Epidermal melanocyte (primary cell): ENCODE results near the gene DAB2.

Experiments used
- DNase-seq: peaks from one replicate; pipeline ENCODE4 v3.0.0; 2011; ENCODE audit warnings: low spot score; ENCODE audit not compliant: insufficient read length

The DAB2 gene

DNA sequence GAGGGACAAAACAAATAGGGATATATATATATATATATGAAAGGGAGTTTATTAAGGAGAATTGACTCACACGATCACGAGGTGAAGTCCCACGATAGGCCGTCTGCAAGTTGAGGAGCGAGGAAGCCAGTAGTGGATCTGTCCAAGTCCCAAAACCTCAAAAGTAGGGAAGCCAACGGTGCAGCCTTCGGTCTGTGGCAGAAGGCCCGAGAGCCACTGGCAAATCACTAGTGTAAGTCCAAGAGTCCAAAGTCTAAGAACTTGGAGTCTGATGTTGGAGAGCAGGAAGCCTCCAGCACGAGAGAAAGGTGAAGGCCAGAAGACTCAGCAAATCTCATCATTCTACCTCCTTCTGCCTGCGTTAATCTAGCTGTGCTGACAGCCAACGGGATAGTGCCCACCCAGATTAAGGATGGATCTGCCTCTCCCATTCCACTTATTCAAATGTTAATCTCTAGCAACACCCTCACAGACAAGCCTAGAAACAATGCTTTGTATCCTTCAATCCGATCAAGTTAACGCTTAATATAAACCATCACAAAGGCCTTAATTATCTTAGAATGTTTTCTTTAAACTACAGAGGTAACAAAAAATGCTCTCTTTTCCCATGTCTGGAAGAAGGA, 23.8 kb upstream of the DAB2 start:
- DNase-seq = no peak

DNA sequence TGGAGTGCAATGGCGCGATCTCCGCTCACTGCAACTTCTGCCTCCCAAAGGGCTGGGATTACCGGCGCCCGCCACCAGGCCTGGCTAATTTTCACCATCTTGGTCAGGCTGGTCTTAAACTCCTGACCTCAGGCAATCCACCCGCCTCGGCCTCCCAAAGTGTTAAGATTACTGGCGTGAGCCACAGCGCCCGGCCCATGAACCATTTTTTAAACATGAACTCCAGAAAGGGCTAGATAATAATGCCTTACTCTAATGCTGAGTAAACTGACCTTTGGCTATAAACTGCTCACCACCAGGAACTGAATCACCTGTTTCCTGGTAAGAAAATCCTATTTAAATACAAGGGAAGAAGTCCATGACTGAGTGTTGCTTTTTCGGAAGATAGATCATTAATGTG, 23.2 kb upstream of the DAB2 start:
- DNase-seq = no peak

DNA sequence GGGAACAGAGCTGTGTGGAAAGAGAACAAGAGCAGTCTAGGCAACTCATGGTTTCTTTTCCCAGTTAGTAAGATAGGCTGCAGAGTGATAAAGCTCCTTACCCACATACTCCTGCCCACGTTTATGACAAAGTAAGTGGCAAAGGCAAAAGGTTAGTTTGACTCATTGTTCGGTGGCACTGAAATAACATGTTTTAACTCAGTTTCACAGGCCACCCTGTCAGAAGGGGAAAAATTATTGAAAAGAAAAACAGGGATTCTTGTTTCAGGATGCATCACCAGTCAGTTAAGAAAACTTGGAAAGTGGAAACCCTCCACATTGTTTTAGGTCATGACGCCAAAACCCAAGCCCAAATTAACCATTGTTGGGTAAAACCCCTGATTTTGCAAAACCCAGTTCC, 22.3 kb upstream of the DAB2 start:
- DNase-seq = no peak

DNA sequence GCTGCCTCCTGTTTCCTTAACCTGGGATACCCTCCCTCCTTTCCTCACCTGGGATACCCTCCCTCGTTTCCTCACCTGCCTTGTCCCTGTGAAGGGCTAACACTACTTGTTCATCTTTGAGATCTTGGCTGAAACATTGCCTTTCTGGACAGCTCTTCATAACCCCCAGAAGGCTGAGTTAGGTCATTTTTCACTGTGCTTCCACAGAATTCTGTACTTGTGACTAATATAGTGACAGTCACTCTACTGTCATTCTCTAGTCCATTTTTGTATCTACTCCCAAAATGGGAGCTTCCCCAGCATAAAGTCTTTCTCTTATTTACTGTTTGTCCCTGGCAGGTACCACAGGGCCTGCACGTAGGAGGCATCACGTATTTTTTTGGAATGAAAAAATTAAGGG, 21.5 kb upstream of the DAB2 start:
- DNase-seq = no peak

DNA sequence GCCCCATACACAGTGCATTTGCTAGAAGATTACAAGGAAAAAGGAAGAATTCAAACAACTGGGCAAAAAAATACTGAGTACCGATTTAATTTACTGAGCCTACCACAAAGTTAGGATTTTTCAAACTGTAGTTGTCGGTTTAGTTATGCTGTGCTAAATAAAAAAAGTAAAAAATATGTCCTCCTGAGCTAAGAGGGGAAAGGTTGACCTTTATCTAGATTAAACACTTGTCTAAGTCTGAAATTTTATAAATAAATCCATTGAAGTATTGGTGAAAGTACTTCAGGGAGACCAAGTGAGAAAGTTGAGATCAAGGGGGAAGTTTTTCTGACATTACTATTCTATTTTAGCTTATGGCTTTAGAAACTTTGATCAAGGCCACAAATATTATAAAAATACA, 19.1 kb upstream of the DAB2 start:
- DNase-seq = no peak

DNA sequence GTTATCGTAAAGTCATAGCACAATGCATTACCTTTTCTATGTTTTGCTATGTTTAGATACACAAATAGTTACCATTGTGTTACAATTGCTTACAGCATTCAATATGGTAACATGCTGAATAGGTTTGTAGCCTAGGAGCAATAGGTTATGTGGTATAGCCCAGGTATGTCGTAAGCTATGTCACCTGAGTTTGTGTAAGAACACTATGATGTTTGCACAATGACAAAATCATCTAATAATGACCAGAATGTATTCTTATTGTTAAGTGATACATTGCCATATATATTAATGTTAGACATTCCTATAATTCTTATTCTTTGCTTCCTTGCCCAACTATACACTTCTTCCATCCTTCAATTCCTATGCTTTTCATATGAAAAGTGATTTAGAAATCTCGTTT, 18.2 kb upstream of the DAB2 start:
- no peak for DNase-seq

DNA sequence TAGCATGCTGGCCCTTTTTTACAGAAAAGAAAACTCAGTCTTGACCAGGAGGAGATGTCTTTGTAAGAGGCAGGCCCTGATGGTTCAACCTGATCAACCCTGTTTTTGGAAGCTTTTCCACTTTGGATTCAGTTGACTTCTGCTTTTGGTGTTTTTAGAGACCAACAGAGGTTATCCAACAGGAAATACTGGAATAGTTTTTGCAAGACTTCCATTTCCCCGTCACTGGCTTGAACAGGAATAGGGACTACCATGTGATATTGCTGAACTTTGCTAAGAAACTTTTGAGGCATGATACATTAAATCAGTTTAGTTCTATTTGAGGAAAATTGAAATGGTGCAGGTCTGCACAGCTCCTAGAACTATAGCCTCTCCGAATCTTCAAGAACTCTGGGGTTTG, 17.1 kb upstream of the DAB2 start:
- DNase-seq = no peak

DNA sequence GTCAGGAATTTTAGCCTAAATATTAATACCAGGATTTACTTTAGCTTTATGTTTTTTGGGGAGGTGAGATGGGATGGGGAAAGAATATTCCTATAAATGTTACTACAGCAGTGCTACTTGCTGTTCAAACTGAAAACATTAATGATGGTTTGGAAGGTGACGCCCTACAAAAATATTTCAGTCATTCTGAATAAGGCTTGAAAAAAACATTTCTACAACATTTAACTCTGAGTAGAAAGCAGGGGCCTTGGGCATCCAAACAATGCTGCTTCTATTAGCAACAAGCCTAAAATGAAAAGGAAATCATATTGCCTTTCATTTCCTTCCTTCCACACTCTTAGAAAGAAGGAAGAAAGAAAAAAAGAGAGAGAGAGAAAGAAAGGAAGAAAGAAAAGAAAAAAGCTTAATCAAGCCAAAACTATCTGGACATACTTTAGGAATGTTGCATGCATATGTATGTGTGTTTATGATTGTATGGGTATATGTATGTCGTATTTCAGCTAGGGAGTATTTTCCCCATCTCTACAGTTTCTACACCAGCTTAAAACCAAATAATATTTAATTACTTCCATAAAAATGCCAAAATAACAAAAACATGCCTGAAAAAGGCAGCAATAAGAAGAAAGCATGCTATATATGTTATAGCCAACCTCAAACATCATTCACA, 16.3 kb upstream of the DAB2 start:
- no peak for DNase-seq

DNA sequence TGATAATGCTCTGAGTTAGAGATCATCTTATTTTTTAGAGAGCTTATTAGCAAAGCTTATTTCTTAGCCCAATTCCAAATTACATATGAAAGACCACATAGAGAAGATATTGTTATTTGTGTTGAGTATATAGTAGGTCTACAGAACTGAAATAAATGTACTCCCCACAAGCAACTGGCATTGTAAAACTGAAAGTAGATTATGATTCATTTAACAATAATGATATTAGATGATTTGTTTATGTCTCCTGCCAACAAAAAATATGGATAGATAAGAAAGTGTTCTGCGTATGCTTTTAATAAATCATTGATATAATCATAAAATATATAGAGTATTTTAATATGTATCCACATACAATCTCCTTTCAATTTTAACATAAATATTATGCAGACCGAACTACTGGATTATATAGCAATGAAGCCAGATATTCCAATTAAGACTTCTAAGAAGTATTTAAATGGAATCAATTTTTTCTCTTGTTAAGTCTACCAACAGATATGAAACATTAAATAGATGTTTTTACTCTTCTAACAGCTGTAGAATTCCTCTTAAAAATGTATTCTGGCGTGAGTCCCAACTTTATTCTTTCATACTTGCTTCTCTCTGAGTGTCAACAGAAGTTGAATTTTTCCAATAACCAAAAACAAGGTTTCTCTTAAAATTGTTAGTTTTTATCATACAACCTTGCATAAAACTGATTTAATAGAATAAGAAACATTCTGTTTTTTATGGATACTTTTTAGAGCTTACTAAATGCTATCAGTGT, 15.6 kb upstream of the DAB2 start:
- no peak for DNase-seq

DNA sequence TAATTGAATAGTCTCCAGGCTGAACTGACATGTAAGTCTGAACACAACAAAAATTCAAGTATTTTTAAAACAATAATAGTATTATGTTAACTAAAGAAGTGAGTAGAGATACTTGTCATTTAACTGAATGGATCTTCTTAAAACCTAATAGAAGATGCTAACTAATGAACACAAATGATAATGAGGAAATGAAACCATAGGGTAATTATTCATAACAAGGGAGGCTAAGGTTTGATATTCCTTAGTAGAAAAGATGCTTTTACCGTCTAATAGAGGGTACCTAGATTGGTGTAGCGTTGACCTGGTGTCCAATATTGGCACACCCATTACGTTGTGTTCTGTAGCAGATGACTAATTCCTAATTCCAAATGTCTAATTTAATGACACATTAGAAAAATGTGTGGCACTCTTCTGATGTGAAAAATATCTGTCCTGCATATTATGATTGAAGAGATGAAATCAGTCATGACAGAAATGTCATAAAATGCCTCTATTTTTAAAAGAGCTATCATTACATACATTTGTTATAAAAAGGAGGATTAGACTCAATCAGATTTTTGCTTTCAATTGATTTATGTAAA, 14.9 kb upstream of the DAB2 start:
- no peak for DNase-seq

DNA sequence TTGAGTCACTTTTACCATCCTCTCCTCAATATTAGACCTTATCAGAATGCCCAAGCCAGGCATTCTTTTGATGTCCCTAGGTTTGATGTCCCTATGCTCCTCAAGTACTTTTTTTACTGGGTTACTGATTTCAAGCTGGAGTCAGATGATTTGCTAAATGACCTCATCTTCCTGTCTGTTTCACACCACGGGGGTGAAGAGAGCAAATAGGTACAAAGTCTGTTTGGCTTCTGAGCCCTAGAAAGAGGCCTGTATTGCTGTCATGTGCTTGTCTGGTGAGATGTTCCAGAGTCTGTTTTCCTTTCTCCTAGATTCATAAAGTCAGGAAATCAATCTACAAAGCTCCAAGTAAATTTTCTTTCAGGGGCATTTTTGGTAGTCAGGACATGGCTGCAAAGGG, 12.7 kb upstream of the DAB2 start:
- DNase-seq = no peak

DNA sequence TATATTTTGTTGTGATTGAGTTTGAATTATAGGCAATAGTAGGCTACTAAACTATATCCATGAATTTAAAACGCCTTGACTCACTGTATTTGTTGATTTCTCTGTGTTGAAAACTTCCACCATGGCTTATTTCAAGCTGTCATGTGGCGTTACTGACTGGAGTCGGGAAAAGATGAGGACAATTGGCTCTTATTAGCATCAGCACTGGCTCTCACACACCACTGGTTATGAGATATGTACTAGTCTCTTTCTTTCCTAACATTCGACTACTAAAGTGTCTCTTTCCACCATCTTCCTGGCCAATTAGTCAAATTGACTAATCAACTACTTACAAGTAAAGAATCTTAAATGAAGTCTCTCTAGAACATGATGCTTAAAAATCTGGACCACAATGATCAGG, 9.1 kb upstream of the DAB2 start:
- no peak for DNase-seq

DNA sequence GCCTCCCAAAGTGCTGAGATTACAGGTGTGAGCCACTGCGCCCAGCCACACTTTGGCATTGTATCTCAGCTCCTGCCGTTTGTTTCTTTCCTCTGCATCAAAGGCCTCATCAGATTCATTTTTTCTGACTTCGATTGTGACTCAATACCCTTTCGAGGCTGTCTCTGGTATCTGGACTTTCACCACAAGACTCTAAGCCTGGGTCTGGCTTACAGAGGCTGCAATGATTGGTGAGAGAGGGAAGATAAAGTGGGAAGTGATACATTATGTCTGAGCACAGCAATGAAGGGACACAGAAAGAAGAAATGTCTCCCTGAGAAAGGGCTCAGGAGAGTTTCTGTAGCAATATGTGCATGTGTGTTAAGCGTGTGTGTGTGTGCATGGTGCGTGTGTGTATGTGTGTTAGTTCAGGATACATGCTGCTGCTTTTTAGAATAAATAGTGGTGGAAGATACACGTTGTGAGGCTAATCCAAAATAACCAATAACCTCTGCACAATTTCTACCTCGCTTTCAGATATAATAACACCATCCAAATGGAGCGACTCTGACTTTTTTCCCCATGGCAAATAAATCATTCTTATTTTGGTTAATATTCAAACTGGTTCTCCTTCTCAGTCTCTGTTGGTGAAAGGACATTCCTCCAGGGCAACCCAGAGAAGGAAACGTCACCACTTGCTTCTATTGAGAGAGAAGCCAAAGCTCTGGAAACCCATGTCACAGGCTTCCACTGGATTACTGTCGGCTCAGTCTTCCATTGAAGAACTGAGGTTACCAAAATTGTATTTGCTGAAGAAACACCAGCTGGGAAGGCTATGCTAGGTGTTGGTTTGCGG, 8.1 kb upstream of the DAB2 start:
- no peak for DNase-seq

DNA sequence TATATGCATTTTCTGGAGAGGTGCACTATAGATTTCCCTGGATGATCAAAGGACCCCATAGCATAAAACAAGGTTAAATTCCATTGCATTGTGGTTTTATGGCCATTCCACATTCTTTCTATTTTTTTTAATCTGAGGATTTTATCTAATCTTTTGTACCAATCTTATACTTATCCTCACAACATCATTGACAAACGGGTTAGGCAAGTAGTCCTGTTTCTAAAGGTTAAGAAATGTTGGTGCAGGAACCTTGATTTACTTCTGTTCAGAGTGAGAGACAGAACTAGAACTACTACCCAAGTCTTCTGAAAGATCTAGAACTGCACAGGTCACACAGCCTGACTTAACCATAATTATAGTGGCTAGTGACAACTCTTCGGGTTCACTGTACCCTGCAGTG, 5.7 kb upstream of the DAB2 start:
- DNase-seq = no peak

DNA sequence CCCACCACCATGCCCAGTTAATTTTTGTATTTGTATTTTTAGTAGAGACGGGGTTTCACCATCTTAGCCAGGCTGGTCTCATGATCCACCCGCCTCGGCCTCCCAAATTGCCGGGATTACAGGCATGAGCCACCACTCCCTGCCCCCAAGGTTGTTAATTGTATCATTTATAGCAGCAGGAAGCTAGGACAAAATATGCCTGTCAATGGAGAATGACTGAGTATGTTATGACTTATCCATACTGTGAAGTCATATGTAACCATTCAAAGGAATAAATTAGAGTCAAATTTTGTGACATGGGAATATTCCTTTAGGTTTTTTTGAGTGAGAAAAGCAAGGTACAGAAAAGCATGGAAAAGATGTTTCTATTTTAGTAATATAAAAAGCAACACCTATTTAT, 3.9 kb upstream of the DAB2 start:
- no peak for DNase-seq

DNA sequence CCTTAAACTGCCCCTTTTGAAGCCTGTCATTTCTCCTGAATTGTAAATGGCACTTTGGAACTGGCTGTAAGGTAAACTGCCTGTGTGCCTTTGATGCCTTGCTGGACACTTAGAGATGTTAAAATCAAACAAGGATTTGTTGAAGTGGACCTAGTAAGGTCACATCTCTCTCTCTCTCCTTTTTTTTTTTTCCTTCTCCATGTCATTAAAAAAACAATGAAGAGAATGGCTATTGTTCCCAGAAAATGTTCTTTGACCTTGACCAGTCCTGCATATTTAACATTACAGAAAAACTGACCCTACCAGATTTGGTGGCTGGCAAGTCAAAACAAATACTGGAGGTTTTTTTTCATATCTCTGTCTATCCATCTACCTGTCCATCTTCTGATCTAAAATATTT, 2.9 kb upstream of the DAB2 start:
- DNase-seq = no peak

DNA sequence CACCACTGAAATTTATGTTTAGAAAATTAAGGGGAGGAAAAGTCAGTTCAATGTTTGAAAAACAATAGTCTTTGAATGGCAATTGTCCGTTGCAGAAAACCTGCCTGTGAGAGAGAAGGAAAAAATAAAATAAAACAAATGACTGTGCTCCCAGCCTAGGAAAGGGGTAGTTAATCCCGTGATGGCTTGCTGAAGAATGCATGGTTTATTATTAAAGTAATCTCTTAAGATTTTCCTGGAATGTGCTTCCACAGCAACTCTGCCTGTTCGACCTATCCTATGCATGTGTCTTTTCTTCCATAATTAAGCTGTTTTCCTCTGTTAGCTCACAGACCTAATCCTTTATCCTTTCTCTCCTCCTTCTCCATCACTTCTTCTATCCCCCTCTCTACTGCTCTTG, 2.4 kb upstream of the DAB2 start:
- no peak for DNase-seq

DNA sequence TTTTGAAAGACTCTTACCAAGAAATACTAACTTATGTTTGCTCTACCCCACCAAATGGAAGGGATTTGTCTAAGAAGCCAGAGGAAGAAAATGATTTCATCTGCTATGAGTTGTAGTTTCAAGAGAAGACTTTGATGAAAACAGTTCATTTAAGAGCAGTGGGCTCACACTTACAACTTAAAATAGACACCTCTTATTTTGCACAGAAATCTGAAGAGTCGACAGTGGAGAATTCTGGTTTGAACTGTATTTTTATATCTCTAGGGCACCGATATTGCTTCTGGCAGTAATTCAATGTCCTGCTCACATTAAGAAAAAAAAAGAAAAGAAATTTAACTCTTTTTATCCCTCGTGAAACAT, 1.9 kb upstream of the DAB2 start:
- no peak for DNase-seq

DNA sequence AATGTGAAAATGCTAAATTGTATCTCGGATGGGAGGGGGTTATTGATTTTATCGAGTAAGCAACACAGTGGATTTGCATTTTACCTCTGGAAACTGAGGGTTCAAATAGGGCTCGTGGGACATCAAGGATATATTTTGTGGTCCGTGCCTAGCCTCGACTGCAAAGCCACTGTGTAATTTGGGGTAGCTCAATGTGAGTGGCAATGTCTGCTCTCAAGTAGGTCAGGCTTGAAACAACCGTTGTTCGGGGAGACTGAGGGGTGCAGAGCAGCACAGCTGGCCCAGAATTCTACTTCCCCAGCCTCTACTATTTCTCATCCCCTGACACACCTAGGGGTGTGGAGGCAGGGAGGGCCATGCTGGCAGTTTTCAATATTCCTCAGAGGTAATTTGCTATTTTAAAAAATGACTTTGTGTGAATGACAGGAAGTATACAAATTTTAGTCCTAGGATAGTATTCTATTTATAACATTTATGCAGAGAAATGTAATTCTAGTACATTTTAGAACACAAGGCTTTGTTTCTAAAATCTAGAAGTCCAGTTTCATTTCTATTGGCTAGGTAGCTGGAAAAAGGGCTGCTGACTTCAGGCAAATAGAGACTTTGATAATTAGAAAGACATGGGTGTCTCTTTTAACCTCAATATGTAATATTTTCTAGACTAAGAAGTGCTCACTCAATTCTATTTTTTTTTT, 1.4 kb upstream of the DAB2 start:
- DNase-seq = no peak

DNA sequence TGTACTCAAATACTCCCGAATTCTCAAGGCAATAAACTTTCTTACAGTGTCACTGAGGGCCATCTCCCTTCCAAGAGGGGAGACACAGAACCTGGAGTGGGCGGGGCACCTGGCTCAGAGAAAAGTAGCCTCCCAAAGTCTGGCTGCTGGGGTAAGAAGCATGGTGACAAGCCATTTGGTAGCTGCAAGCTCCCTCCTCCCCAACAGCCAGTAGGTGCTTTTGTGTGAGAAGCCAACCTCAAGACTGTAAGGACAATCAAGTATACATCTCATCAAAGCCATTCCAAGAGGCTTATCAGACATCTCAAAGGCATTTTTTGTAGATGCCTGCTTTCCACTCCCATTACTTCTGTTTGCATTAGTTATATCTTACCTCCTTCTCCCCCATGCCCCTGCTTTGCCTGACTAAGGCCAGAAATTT, 1.4 kb downstream of the DAB2 start:
- no peak for DNase-seq

DNA sequence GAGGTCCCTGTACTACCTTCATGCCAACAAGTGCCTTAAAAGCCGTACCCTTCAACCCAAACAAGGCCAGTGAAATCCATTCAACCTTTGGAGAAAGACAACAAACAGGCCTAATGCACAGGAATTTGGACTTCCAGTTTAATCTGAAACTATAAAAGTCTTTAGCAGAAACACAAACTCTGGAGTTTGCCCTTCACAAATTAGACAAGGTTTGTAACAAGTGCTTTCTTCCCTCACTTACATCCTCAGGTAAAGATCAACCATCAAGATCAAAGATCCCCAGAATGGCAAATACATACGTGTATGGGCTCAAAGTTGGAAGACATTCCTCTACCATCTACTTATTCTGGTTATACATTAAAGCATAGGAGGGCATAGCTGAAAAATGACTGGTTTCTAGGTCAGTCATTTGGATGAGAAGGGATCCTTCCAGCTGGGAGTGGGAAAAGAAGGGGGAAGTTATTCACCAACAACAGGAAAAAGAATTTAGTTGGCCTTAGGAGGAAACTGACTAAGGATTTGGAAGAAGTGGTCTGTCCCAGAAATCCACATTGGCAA, 2.0 kb downstream of the DAB2 start:
- DNase-seq = no peak
